Kidney (tissue), 14 donors: ENCODE data around the gene APPL1. TPM values are rescaled to one million over a fixed set of nuclear protein-coding genes. Genes with fewer than 3 reads are reported as not detected.

Experiments
- DNase-seq, 5 donors: peaks; one replicate each; pipeline ENCODE4 v3.0.0-alpha.2; 2013 to 2020
- FAIRE-seq: peaks from 2 replicates; lab custom pipeline; 2012; peaks lifted over from hg19 to GRCh38; lab: Jason Lieb, UNC
- H3K27ac ChIP-seq, 2 donors: one replicate each; pipeline ENCODE4 v1.7.0; 2013; ENCODE audit warnings: low read depth in 2 of 2, low read length in 2 of 2, inconsistent platforms in 1 of 2
- H3K27me3 ChIP-seq: one replicate; pipeline ENCODE4 v1.7.1; 2013; ENCODE audit warnings: low read length, inconsistent platforms; ENCODE audit not compliant: control insufficient read depth, insufficient read depth
- H3K36me3 ChIP-seq, 3 donors: one replicate each; pipeline versions ENCODE4 v1.7.0 to v1.7.1; 2013; ENCODE audit warnings: low read length in 3 of 3, control low read depth in 1 of 3, inconsistent platforms in 1 of 3; ENCODE audit not compliant: insufficient read depth in 3 of 3, control insufficient read depth in 2 of 3
- H3K4me1 ChIP-seq, 3 donors: one replicate each; pipeline versions ENCODE4 v1.7.0 to v1.7.1; 2013; ENCODE audit warnings: low read length in 3 of 3, inconsistent platforms in 1 of 3, low read depth in 1 of 3; ENCODE audit not compliant: control insufficient read depth in 2 of 3, insufficient read depth in 2 of 3
- H3K4me3 ChIP-seq, 3 donors: one replicate each; pipeline versions ENCODE4 v1.7.0 to v1.8.1; 2013; ENCODE audit warnings: low read length in 3 of 3, control low read depth in 1 of 3, inconsistent platforms in 1 of 3
- H3K9ac ChIP-seq, 3 donors: one replicate each; pipeline versions ENCODE4 v1.7.0 to v1.7.1; 2013; ENCODE audit warnings: low read length in 3 of 3, control low read depth in 1 of 3, inconsistent platforms in 1 of 3
- H3K9me3 ChIP-seq, 3 donors: one replicate each; pipeline versions ENCODE4 v1.7.0 to v1.7.1; 2013; ENCODE audit warnings: low read length in 3 of 3, control low read depth in 1 of 3, inconsistent platforms in 1 of 3; ENCODE audit not compliant: control insufficient read depth in 2 of 3, insufficient read depth in 1 of 3
- CTCF ChIP-seq: IDR thresholded peaks from 3 replicates; pipeline ENCODE4 v1.5.1; 2012; ENCODE audit warnings: mild to moderate bottlenecking, moderate library complexity, borderline replicate concordance; ENCODE audit not compliant: insufficient read depth; ENCODE audit errors: extremely low read depth
- intact Hi-C: fragments of 100-400 bp; cut with DNase I; formaldehyde crosslinking; loops from one replicate; pipeline ENCODE4 v1.11.1; 2022
- polyA plus RNA-seq: library from polyadenylated mRNA; stranded (reverse); fragments of 350-450 nt; fragmentation: Illumina TruSeq; extraction: RNeasy Lipid Tissue Mini Kit (QIAGEN cat#74804); gene quantifications from one replicate; pipeline ENCODE4 v1.2.3, GENCODE V29; 2014; ENCODE audit warnings: low read depth, low replicate concordance; ENCODE audit not compliant: insufficient read depth
- total RNA-seq: library from RNA; stranded (reverse); fragmentation: NEBNext Ultra II Directional; extraction: Animal tissue kit (Norgen Biotek cat#: 25700); gene quantifications from one replicate; pipeline ENCODE4 v1.2.1, GENCODE V29; 2021
- donor health status: control.
- donor health status: control.
- donor health status: control.
- donor health status: control.
- donor health status: control.
- donor health status: DM: yes; HTN: yes; CAD: no.
- donor health status: Normal renal cell carcinoma (clear cell type).

The APPL1 gene
- total and polyA plus RNA-seq, 2 donors from 2014 or later: 9.5 to 48.2 TPM

- Histone ChIP-seq H3K27me3 (no peaks in the 10 kb centered on the region), H3K27ac (no peak overlapping the region), H3K36me3 (no peaks in the 10 kb centered on the region), H3K4me1 (no peaks in the 10 kb centered on the region), H3K9ac (no peak overlapping the region), H3K4me3 (no peak overlapping the region), H3K9me3 (no peaks in the 10 kb centered on the region)
- FAIRE-seq (no peak), DNase-seq (no peak)
- no peak for TF ChIP-seq CTCF
- intact Hi-C loops: no loop called here
These were observed 21.1 kb upstream of the APPL1 start for GRCh38 chr3:57206423-57206822.

GRCh38 chr3:57221883-57222282, 5.6 kb upstream of the APPL1 start:
- peaks cover 0 to 2% (median 0%) of the 10 kb centered on the region in 3 donors for H3K4me1 ChIP-seq
- no peaks in the 10 kb centered on the region for H3K27me3 ChIP-seq
- no peak overlapping the region for H3K27ac ChIP-seq
- H3K9ac ChIP-seq: no peak overlapping the region
- no peak overlapping the region for H3K4me3 ChIP-seq
- FAIRE-seq (peak; percentile 11), DNase-seq (peak in 2 of 5 donors; percentile 13 to 60)
- no peaks in the 10 kb centered on the region for H3K36me3 ChIP-seq
- intact Hi-C loops: loop anchor here (10.0 kb wide), 1 partner anchor 127 kb away; no protein-coding TSS in a partner anchor
- TF ChIP-seq CTCF: peak; percentile 28
- H3K9me3 ChIP-seq: no peaks in the 10 kb centered on the region

GRCh38 chr3:57224856-57225255, 2.7 kb upstream of the APPL1 start:
- intact Hi-C loops: loop anchor here (10.0 kb wide), 1 partner anchor 130 kb away; no protein-coding TSS in a partner anchor
- Histone ChIP-seq H3K27me3 (no peaks in the 10 kb centered on the region), H3K9me3 (no peaks in the 10 kb centered on the region), H3K27ac (no peak overlapping the region), H3K4me3 (no peak overlapping the region), H3K9ac (no peak overlapping the region), H3K36me3 (no peaks in the 10 kb centered on the region), H3K4me1 (peaks cover 0 to 4% (median 0%) of the 10 kb centered on the region in 3 donors)
- peak in 1 of 5 donors; percentile 21 for DNase-seq
- TF ChIP-seq CTCF: no peak
- FAIRE-seq: no peak

- peak in 1 of 5 donors; percentile 3 for DNase-seq
- Histone ChIP-seq H3K27me3 (no peaks in the 10 kb centered on the region), H3K27ac (no peak overlapping the region), H3K4me1 (peaks cover 0 to 4% (median 0%) of the 10 kb centered on the region in 3 donors), H3K9me3 (no peaks in the 10 kb centered on the region), H3K9ac (no peak overlapping the region), H3K4me3 (no peak overlapping the region), H3K36me3 (no peaks in the 10 kb centered on the region)
- no peak for TF ChIP-seq CTCF
- no peak for FAIRE-seq
- intact Hi-C loops: loop anchor here (10.0 kb wide), 1 partner anchor 131 kb away; no protein-coding TSS in a partner anchor
These were observed 1.4 kb upstream of the APPL1 start for GRCh38 chr3:57226176-57226575.
